Liver (tissue), 9 donors: Measurements from ENCODE around the gene CNOT4. TPM values are rescaled to one million over a fixed set of nuclear protein-coding genes. Genes with fewer than 3 reads are reported as not detected.

ENCODE experiments used
- DNase-seq: peaks from one replicate; pipeline ENCODE4 v3.0.0-alpha.2; 2017; ENCODE audit warnings: low spot score
- H3K27ac ChIP-seq, 2 donors: one replicate each; pipeline ENCODE4 v1.7.0; 2013; ENCODE audit warnings: inconsistent platforms in 2 of 2, low read length in 2 of 2, control low read depth in 1 of 2, low read depth in 1 of 2, mild to moderate bottlenecking in 1 of 2
- H3K27me3 ChIP-seq, 4 donors: one replicate each; pipeline versions ENCODE4 v1.6.1 to v1.7.0; 2013; ENCODE audit warnings: low read length in 3 of 4, inconsistent platforms in 1 of 4, mild to moderate bottlenecking in 1 of 4, moderate library complexity in 1 of 4; ENCODE audit not compliant: control insufficient read depth in 4 of 4, insufficient read depth in 4 of 4
- H3K36me3 ChIP-seq, 4 donors: one replicate each; pipeline versions ENCODE4 v1.6.1 to v1.7.0; 2013; ENCODE audit warnings: low read length in 3 of 4, mild to moderate bottlenecking in 3 of 4, low read depth in 1 of 4, moderate library complexity in 1 of 4; ENCODE audit not compliant: control insufficient read depth in 4 of 4, insufficient read depth in 3 of 4
- H3K4me1 ChIP-seq, 4 donors: one replicate each; pipeline versions ENCODE4 v1.6.1 to v1.7.0; 2013; ENCODE audit warnings: low read length in 3 of 4, mild to moderate bottlenecking in 3 of 4, moderate library complexity in 1 of 4; ENCODE audit not compliant: control insufficient read depth in 4 of 4, insufficient read depth in 4 of 4
- H3K4me3 ChIP-seq, 3 donors: one replicate each; pipeline versions ENCODE4 v1.6.1 to v1.7.0; 2013; ENCODE audit warnings: low read length in 3 of 3, control low read depth in 1 of 3, low read depth in 1 of 3, mild to moderate bottlenecking in 1 of 3
- H3K9ac ChIP-seq, 2 donors: one replicate each; pipeline ENCODE4 v1.7.0; 2013; ENCODE audit warnings: low read length in 2 of 2, mild to moderate bottlenecking in 2 of 2, moderate library complexity in 2 of 2, control low read depth in 1 of 2, low read depth in 1 of 2
- H3K9me3 ChIP-seq, 4 donors: one replicate each; pipeline versions ENCODE4 v1.6.1 to v1.7.0; 2013; ENCODE audit warnings: low read length in 3 of 4; ENCODE audit not compliant: control insufficient read depth in 4 of 4
- ATF3 ChIP-seq: IDR thresholded peaks from 2 replicates; pipeline ENCODE4 v1.6.1; 2016; ENCODE audit warnings: antibody characterized with exemption
- CTCF ChIP-seq: fragments of 150-350 bp; IDR thresholded peaks from 2 replicates; pipeline ENCODE4 v1.5.1; 2017; ENCODE audit warnings: improper control_type of control experiment, low read depth, low read length; ENCODE audit not compliant: missing input control
- EGR1 ChIP-seq, 2 donors: IDR thresholded peaks; 2 replicates each; pipeline ENCODE4 v1.6.1; 2016 to 2018; ENCODE audit warnings: antibody characterized with exemption in 2 of 2, low read depth in 2 of 2
- FOXA1 ChIP-seq: IDR thresholded peaks from 2 replicates; pipeline ENCODE4 v1.6.1; 2016; ENCODE audit warnings: antibody characterized with exemption
- FOXA2 ChIP-seq: IDR thresholded peaks from 2 replicates; pipeline ENCODE4 v1.6.1; 2016; ENCODE audit warnings: antibody characterized with exemption
- GABPA ChIP-seq, 2 donors: IDR thresholded peaks in 1 of 2; conservative IDR thresholded peaks in 1 of 2; 2 replicates each; pipeline ENCODE4 v1.6.1; 2016; ENCODE audit warnings: antibody characterized with exemption in 2 of 2, mild to moderate bottlenecking in 1 of 2, moderate library complexity in 1 of 2
- HNF4A ChIP-seq, 2 donors: conservative IDR thresholded peaks; 2 replicates each; pipeline ENCODE4 v1.6.1; 2016; ENCODE audit warnings: antibody characterized with exemption in 2 of 2, mild to moderate bottlenecking in 2 of 2
- HNF4G ChIP-seq: IDR thresholded peaks from 2 replicates; pipeline ENCODE4 v1.6.1; 2016; ENCODE audit warnings: antibody characterized with exemption
- JUND ChIP-seq, 2 donors: IDR thresholded peaks; 2 replicates each; pipeline ENCODE4 v1.6.1; 2016; ENCODE audit warnings: antibody characterized with exemption in 2 of 2
- MAX ChIP-seq: IDR thresholded peaks from 2 replicates; pipeline ENCODE4 v1.6.1; 2016; ENCODE audit warnings: antibody characterized with exemption
- NR2F2 ChIP-seq: IDR thresholded peaks from 2 replicates; pipeline ENCODE4 v1.6.1; 2016; ENCODE audit warnings: antibody characterized with exemption
- RAD21 ChIP-seq, 2 donors: IDR thresholded peaks; 2 replicates each; pipeline ENCODE4 v1.6.1; 2016; ENCODE audit warnings: antibody characterized with exemption in 2 of 2, mild to moderate bottlenecking in 2 of 2
- REST ChIP-seq: IDR thresholded peaks from 2 replicates; pipeline ENCODE4 v1.6.1; 2016; ENCODE audit warnings: antibody characterized with exemption, mild to moderate bottlenecking
- RXRA ChIP-seq, 2 donors: IDR thresholded peaks; 2 replicates each; pipeline ENCODE4 v1.6.1; 2017 to 2018; ENCODE audit warnings: antibody characterized with exemption in 2 of 2, mild to moderate bottlenecking in 1 of 2
- SP1 ChIP-seq: IDR thresholded peaks from 2 replicates; pipeline ENCODE4 v1.6.1; 2018; ENCODE audit warnings: antibody characterized with exemption, mild to moderate bottlenecking
- TAF1 ChIP-seq: conservative IDR thresholded peaks from 2 replicates; pipeline ENCODE4 v1.6.1; 2016; ENCODE audit warnings: antibody characterized with exemption, mild to moderate bottlenecking
- YY1 ChIP-seq: IDR thresholded peaks from 2 replicates; pipeline ENCODE4 v1.6.1; 2016; ENCODE audit warnings: antibody characterized with exemption, mild to moderate bottlenecking
- ZBTB33 ChIP-seq: IDR thresholded peaks from 2 replicates; pipeline ENCODE4 v1.6.1; 2016; ENCODE audit warnings: antibody characterized with exemption
- WGBS: extraction: QIAGEN DNeasy Blood & Tissue Kit; methylation state at CpG from one replicate; pipeline ENCODE4 v1.1.7; 2013; 5-methylcytosine and 5-hydroxymethylcytosine counted together
- polyA plus RNA-seq, 2 donors: library from polyadenylated mRNA; stranded (reverse) in 1 of 2; unstranded in 1 of 2; fragments of 200-250 nt in 1 of 2; fragments of >200 nt in 1 of 2; fragmentation: Nextera tagmentation in 1 of 2; extraction: Ambion mirVana in 1 of 2; gene quantifications; one replicate each; pipeline versions ENCODE4 v1.2.1 to v1.2.3, GENCODE V29; 2013 to 2015
- total RNA-seq, 2 donors: library from RNA; depleted of rRNA; stranded (reverse); fragments of >200 nt; gene quantifications; one replicate each; pipeline ENCODE4 v1.2.3, GENCODE V29; 2014
- donor health status: healthy.
- donor health status: healthy.
- donor health status: healthy.
- donor health status: healthy.
- donor health status: healthy.

CNOT4 gene
- total and polyA plus RNA-seq, 4 donors: 3.7 to 11.1 (median 8.6) TPM

- Histone ChIP-seq H3K27me3 (no peaks in the 10 kb centered on the region), H3K36me3 (no peaks in the 10 kb centered on the region), H3K9me3 (no peaks in the 10 kb centered on the region), H3K4me1 (peaks cover 0 to 5% (median 0%) of the 10 kb centered on the region in 4 donors), H3K9ac (no peak overlapping the region), H3K4me3 (no peak overlapping the region), H3K27ac (no peak overlapping the region)
- no peak for DNase-seq
- TF ChIP-seq MAX: no peak
- no peak for TF ChIP-seq FOXA2
- TF ChIP-seq YY1: no peak
- TF ChIP-seq HNF4A (conservative IDR thresholded peaks at IDR 0.05): no peak
- TF ChIP-seq CTCF: no peak
- TF ChIP-seq TAF1: no peak
- TF ChIP-seq RAD21 (IDR thresholded peaks at IDR 0.05): no peak
- no peak for TF ChIP-seq FOXA1
- no peak for TF ChIP-seq JUND (IDR thresholded peaks at IDR 0.05)
- no peak for TF ChIP-seq RXRA (IDR thresholded peaks at IDR 0.05)
- no peak for TF ChIP-seq ZBTB33
- no peak for TF ChIP-seq HNF4G
- no peak for TF ChIP-seq ATF3
- no peak for TF ChIP-seq GABPA (IDR thresholded peaks at IDR 0.05 in 1 of 2, conservative IDR thresholded peaks at IDR 0.05 in 1 of 2)
- TF ChIP-seq SP1: no peak
- no peak for TF ChIP-seq EGR1 (IDR thresholded peaks at IDR 0.05; ENCODE audit: low read depth in 2 of 2)
- no peak for TF ChIP-seq NR2F2
- no peak for TF ChIP-seq REST
- 89% methylated on average over 3 of the region's 3 CpGs for WGBS
These were observed 46.0 kb downstream of the CNOT4 start for GRCh38 chr7:135463908-135464307.
